Right ventricle myocardium inferior (tissue), 1 donor: ENCODE results near the gene NOL11. TPM values are rescaled to one million over a fixed set of nuclear protein-coding genes. Genes with fewer than 3 reads are reported as not detected.

Source experiments
- ATAC-seq: fragments of 200-7000 bp; cut with Tn5 transposase; one replicate; pipeline ENCODE4 v1.9.1; 2020; ENCODE audit warnings: mild to moderate bottlenecking, moderate library complexity
- DNase-seq: peaks from one replicate; pipeline ENCODE4 v3.0.0; 2021; ENCODE audit errors: missing footprints
- intact Hi-C: fragments of 100-400 bp; cut with DNase I; formaldehyde crosslinking; loops from one replicate; pipeline ENCODE4 v1.11.0; 2022
- total RNA-seq: library from RNA; stranded (reverse); fragmentation: NEBNext Ultra II Directional; extraction: Animal tissue kit (Norgen Biotek cat#: 25700); gene quantifications from one replicate; pipeline ENCODE4 v1.2.1, GENCODE V29; 2021
- donor health status: DM: no; HTN: yes; CAD: no; lungs with severe emphysema.

NOL11 gene
- total RNA-seq, 1 donor from 2014 or later, result 25.0 TPM

DNA sequence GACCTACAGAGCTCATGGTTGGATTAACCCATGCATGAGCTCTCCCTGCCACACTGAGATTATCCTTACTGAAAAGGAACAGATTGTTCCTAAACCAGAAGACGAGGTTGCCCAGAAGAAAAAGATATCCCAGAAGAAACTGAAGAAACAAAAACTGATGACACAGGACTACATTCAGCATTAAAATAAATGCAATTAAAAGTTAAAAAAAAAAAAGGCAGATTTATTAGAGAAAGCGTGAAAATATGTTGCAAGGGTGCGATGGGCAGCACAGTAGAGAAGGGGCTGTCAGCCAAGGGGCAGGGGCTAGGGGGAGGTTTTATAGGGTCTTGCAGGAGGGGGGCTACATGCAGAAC is 67.4 kb downstream of the NOL11 start:
- ATAC-seq (no peak), DNase-seq (no peak)
- intact Hi-C loops, result no loop called here

DNA sequence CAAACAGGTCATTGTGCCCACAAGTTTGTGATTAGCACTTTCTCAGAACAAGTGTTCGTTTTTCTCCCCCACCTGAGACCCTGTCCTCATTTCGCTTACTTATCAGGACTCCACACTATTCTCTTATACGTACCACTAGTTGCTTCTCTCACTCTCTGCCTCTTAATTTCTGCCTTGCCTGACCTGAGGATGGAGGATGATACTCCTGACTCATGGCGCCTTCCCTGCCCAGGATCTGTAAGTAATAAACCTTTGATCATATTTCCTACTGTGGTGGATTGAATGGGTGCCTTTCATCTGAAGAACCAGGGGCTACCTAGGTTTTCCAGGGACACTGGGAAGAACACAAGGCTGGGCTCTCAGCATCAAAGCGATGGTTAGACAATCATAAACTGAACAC is 67.8 kb downstream of the NOL11 start:
- DNase-seq, result no peak
- ATAC-seq, result no peak
- intact Hi-C loops, result no loop called here

Other genes with a start within 250 kb of the NOL11 start
- gene BPTF, start 107.6 kb downstream of the NOL11 start, total RNA-seq, result 72.5 TPM